ENCODE data around the gene ARHGAP8. TPM values are rescaled to one million over a fixed set of nuclear protein-coding genes. Genes with fewer than 3 reads are reported as not detected.

Gene ARHGAP8
- total and polyA plus RNA-seq, 2 of the 13 experiments (the other 11 are each of a cell fraction or from before 2014, with no cell fraction given), result 0.07 TPM; not detected in 1

- intact Hi-C loops (cut with micrococcal nuclease; ENCODE audit: unreplicated experiment), result no loop called here
- WGBS (ENCODE audit: low lambda C conversion rate), result 75% methylated on average over 17 of the region's 23 CpGs
- TF ChIP-seq ZNF337 (CRISPR knock-in tag; IDR thresholded peaks at IDR 0.05; ENCODE audit: borderline replicate concordance, low read depth), result no peak
- no peak for TF ChIP-seq ZNF318 (CRISPR knock-in tag; IDR thresholded peaks at IDR 0.05)
- TF ChIP-seq ZNF569 (CRISPR knock-in tag; IDR thresholded peaks at IDR 0.05; ENCODE audit: borderline replicate concordance), result no peak
- TF ChIP-seq ZBTB2 (CRISPR knock-in tag; IDR thresholded peaks at IDR 0.05; ENCODE audit: low read depth), result no peak
- no peak for TF ChIP-seq GFI1 (CRISPR knock-in tag; IDR thresholded peaks at IDR 0.05; ENCODE audit: borderline replicate concordance)
- no peak for TF ChIP-seq PHB2 (IDR thresholded peaks at IDR 0.05; ENCODE audit: partially characterized antibody)
- TF ChIP-seq PTBP1 (IDR thresholded peaks at IDR 0.05; ENCODE audit: low read depth, low read length, poor library complexity, severe bottlenecking), result no peak
Measured at GRCh38 chr22:44786136-44786535, 33.8 kb downstream of the ARHGAP8 start.

More at GRCh38 chr22:44786136-44786535, 33.8 kb downstream of the ARHGAP8 start:
- DNase-seq (ENCODE audit: low spot score) (no peak), FAIRE-seq (no peak), ATAC-seq (no peak)
- H3K27me3 ChIP-seq (ENCODE audit: control insufficient read depth in 1 of 2, insufficient read depth in 2 of 2, low read length in 2 of 2), result peaks cover 2 to 5% of the 10 kb centered on the region in 2 experiments; a peak in 2 of 5 replicates
- BruUV-seq (replicated peaks), result no TSS peak
- CTCF ChIA-PET (ENCODE audit: low intra/inter-chr PET ratio, low total read pairs), result no interaction called here
- no peaks in the 10 kb centered on the region for H3K9me3 ChIP-seq (ENCODE audit: low read length)
- no peaks in the 10 kb centered on the region for H3K4me1 ChIP-seq (ENCODE audit: insufficient read depth, low read length)
- H4K20me1 ChIP-seq (ENCODE audit: insufficient read depth, low read length), result no peaks in the 10 kb centered on the region
- in situ Hi-C loops (cut with HindIII; ENCODE audit: extremely low pct_ligation_motif_present, low pct_unique_long_range_greater_than_20kb), result no loop called here
- H3K4me2 ChIP-seq (ENCODE audit: low read depth, low read length), result no peak overlapping the region
- no peaks in the 10 kb centered on the region for H3K36me3 ChIP-seq (replicated peaks in 1 of 2; ENCODE audit: control insufficient read depth in 1 of 2, insufficient read depth in 2 of 2, low read length in 2 of 2)
- no peak overlapping the region for H3K9ac ChIP-seq (ENCODE audit: insufficient read depth, low read depth, low read length)
- no peak overlapping the region for H3K27ac ChIP-seq (ENCODE audit: extremely low read length, insufficient read depth, low read length)
- H3K4me3 ChIP-seq (replicated peaks in 1 of 3; ENCODE audit: insufficient read depth in 1 of 3, low read depth in 2 of 3, low read length in 3 of 3), result no peak overlapping the region
- H3K79me2 ChIP-seq (ENCODE audit: insufficient read depth, low read length), result no peaks in the 10 kb centered on the region
- no peak overlapping the region for H2AFZ ChIP-seq (ENCODE audit: low read length)
- POLR2A ChIA-PET, result no interaction called here
